Tibial nerve (tissue), 4 donors: Measurements from ENCODE around the gene SPR. TPM values are rescaled to one million over a fixed set of nuclear protein-coding genes. Genes with fewer than 3 reads are reported as not detected.

ENCODE experiments used
- DNase-seq, 2 donors: peaks; one replicate each; pipeline ENCODE4 v3.0.0-alpha.2; 2019; ENCODE audit warnings: low spot score in 2 of 2
- H3K27ac ChIP-seq, 4 donors: fragments of 200-600 bp; sonication (generic) in 3 of 4; one replicate each; pipeline ENCODE4 v1.5.1; 2017 to 2019; ENCODE audit warnings: mild to moderate bottlenecking in 1 of 4
- H3K27me3 ChIP-seq, 2 donors: fragments of 200-600 bp; sonication (generic) in 1 of 2; one replicate each; pipeline versions ENCODE4 v1.5.1 to v1.6.0; 2017 to 2019
- H3K36me3 ChIP-seq, 3 donors: fragments of 200-600 bp; sonication (generic); one replicate each; pipeline ENCODE4 v1.5.1; 2018 to 2019
- H3K4me1 ChIP-seq, 4 donors: fragments of 200-600 bp; sonication (generic) in 3 of 4; one replicate each; pipeline ENCODE4 v1.5.1; 2017 to 2019
- H3K4me3 ChIP-seq, 4 donors: fragments of 200-600 bp; sonication (generic) in 3 of 4; one replicate each; pipeline ENCODE4 v1.5.1; 2017 to 2019; ENCODE audit warnings: mild to moderate bottlenecking in 1 of 4, moderate library complexity in 1 of 4
- H3K9me3 ChIP-seq, 4 donors: fragments of 200-600 bp; sonication (generic) in 3 of 4; one replicate each; pipeline ENCODE4 v1.5.1; 2017 to 2019
- EP300 ChIP-seq, 2 donors: sonication (generic); formaldehyde crosslinking; IDR thresholded peaks; one replicate each; pipeline ENCODE4 v1.6.1; 2017; ENCODE audit warnings: antibody characterized with exemption in 2 of 2, mild to moderate bottlenecking in 1 of 2
- POLR2A ChIP-seq, 2 donors: fragments of 450-650 bp; IDR thresholded peaks; one replicate each; pipeline ENCODE4 v1.6.1; 2017; ENCODE audit warnings: antibody characterized with exemption in 2 of 2, mild to moderate bottlenecking in 2 of 2, moderate library complexity in 2 of 2
- WGBS, 2 donors: methylation state at CpG; one replicate each; pipeline ENCODE4 v1.1.5; 2018; 5-methylcytosine and 5-hydroxymethylcytosine counted together
- total RNA-seq, 4 donors: library from RNA; depleted of rRNA; stranded (reverse); fragments of >200 nt; gene quantifications; one replicate each; pipeline ENCODE4 v1.1.0, GENCODE V29; 2016
- TF ChIP-seq, protein P1 (sequence below), 5 experiments: fragments of 200-600 bp in 3 of 5; fragments of 450-650 bp in 2 of 5; sonication (generic) in 3 of 5; IDR thresholded peaks; one replicate each; pipeline ENCODE4 v1.5.1; 2016 to 2019; ENCODE audit warnings: antibody characterized with exemption in 5 of 5, mild to moderate bottlenecking in 3 of 5, moderate library complexity in 2 of 5

The SPR gene
- total RNA-seq, 4 donors from 2014 or later: 22.0 to 33.3 (median 27.1) TPM

DNA sequence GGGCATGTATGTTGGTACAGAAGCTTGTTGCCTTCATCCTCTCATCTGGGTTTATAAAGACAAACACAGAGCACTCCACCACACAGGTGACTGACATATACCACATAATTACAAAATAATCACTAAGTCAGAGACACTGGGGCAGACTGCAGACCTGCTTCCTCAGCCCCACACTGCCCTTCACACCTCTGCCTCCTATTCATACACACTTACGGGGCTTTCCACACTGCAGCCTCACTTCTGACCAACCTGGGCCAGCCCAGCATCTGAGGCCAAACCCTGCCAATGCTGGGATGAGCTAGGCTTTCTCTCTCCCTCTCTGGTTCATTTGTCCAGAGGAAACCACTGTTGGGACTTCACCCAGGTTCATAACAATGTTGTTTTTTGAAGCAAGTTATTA lies 34.6 kb downstream of the SPR start:
- H3K27ac ChIP-seq: no peak overlapping the region
- DNase-seq: no peak
- no peaks in the 10 kb centered on the region for H3K9me3 ChIP-seq
- peaks cover 5 to 99% of the 10 kb centered on the region in 2 donors for H3K27me3 ChIP-seq
- 89 to 100% methylated on average over 1 of the region's 1 CpG for WGBS, 2 donors
- H3K4me1 ChIP-seq: peaks cover 0 to 59% (median 33%) of the 10 kb centered on the region in 4 donors
- TF ChIP-seq POLR2A (IDR thresholded peaks at IDR 0.05): no peak
- TF ChIP-seq, protein P1, sequence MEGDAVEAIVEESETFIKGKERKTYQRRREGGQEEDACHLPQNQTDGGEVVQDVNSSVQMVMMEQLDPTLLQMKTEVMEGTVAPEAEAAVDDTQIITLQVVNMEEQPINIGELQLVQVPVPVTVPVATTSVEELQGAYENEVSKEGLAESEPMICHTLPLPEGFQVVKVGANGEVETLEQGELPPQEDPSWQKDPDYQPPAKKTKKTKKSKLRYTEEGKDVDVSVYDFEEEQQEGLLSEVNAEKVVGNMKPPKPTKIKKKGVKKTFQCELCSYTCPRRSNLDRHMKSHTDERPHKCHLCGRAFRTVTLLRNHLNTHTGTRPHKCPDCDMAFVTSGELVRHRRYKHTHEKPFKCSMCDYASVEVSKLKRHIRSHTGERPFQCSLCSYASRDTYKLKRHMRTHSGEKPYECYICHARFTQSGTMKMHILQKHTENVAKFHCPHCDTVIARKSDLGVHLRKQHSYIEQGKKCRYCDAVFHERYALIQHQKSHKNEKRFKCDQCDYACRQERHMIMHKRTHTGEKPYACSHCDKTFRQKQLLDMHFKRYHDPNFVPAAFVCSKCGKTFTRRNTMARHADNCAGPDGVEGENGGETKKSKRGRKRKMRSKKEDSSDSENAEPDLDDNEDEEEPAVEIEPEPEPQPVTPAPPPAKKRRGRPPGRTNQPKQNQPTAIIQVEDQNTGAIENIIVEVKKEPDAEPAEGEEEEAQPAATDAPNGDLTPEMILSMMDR (IDR thresholded peaks at IDR 0.05): no peak
- no peaks in the 10 kb centered on the region for H3K36me3 ChIP-seq
- H3K4me3 ChIP-seq: no peak overlapping the region

DNA sequence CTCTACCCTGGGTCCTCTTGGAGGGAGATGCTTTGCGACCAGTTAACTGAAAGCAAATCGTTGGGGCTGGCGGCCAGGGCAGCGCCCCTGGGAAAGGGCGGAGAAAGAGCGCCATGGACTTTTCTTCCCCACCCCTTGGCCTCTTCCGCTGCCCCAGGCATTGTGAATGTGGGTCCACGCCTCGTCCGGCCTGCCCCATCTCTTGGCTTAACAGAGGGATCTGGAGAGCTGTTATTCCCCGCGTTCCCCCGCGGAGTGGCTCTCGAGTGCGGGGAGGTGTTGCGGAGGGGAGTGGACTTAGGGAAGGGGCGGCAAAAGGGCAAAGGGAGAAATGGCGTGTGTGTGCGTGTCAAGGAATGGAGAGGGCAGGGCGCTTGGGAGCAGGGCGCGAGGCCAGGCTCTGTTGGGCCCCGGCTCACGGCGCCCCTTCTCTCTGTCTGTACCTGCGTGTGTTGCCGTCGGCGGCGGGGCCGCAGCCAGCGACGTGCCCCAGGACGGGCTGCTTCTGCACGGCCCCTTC lies 36.7 kb downstream of the SPR start:
- peaks cover 3 to 100% of the 10 kb centered on the region in 2 donors for H3K27me3 ChIP-seq

DNA sequence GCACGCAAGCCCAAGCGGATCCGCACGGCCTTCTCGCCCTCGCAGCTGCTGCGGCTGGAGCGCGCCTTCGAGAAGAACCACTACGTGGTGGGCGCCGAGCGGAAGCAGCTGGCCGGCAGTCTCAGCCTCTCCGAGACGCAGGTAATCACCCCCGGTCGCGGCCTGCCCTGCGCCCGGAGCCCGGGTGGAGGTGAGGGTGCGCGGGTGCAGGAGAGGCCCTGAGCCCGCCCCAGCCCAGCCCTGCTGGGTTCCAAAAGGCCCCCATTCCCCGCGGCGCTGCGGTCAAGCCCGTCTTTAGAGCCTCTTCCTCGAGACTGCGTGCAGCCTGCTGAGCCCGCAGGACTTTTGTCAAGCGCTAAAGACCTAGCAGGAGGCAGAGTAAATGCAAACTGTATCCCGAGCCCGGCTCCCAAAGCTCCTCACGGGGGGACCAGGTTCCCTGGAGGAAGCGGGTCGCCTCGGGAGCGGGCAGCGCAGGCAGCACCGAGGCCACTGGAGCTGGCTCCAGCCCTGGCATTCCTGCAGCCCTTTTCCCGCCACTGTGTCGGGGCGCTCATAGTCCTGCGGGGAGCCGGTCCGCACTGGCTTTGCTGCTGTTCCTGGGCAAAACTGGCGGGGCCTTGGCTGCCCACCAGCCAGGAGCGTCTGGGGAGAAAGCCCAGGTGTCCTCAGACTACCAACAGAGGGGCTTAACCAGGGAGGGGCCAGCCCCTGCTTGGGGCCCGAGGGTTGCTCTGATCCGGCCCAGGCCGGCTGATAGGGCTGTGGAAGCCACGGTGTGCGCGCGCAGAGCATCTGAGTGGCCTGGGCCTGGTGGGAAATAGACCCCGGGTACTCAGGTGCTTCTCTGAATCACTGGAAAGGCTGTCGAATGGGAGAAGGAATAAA lies 37.4 kb downstream of the SPR start:
- H3K9me3 ChIP-seq: no peaks in the 10 kb centered on the region
- no peak for DNase-seq
- TF ChIP-seq, protein P1 (IDR thresholded peaks at IDR 0.05): no peak
- TF ChIP-seq EP300 (IDR thresholded peaks at IDR 0.05) (no peak), POLR2A (IDR thresholded peaks at IDR 0.05) (no peak)
- no peaks in the 10 kb centered on the region for H3K36me3 ChIP-seq
- peaks cover 0 to 99% of the 10 kb centered on the region in 2 donors for H3K27me3 ChIP-seq
- 2 to 6% methylated on average over 20 to 48 of the region's 61 CpGs for WGBS, 2 donors
- peak overlapping the region in 1 of 4 donors; percentile 12 for H3K4me3 ChIP-seq
- no peak overlapping the region for H3K27ac ChIP-seq
- peaks cover 0 to 37% (median 16%) of the 10 kb centered on the region in 4 donors for H3K4me1 ChIP-seq

More for the DNA sequence above, 36.7 kb downstream of the SPR start:
- Histone ChIP-seq H3K9me3 (no peaks in the 10 kb centered on the region), H3K4me3 (no peak overlapping the region), H3K27ac (no peak overlapping the region), H3K4me1 (peaks cover 0 to 38% (median 16%) of the 10 kb centered on the region in 4 donors), H3K36me3 (no peaks in the 10 kb centered on the region)
- no peak for DNase-seq
- TF ChIP-seq EP300 (IDR thresholded peaks at IDR 0.05): no peak
- no peak for TF ChIP-seq POLR2A (IDR thresholded peaks at IDR 0.05)
- TF ChIP-seq, protein P1 (IDR thresholded peaks at IDR 0.05): no peak
- WGBS, 2 donors: 3 to 4% methylated on average over 36 of the region's 36 CpGs

- H3K27me3 ChIP-seq: peaks cover 0 to 98% of the 10 kb centered on the region in 2 donors
- WGBS, 2 donors: 7 to 10% methylated on average over 26 of the region's 26 CpGs
- no peak for DNase-seq
These were observed 38.2 kb downstream of the SPR start for GRCh38 chr2:72925328-72925943.

More at GRCh38 chr2:72925328-72925943, 38.2 kb downstream of the SPR start:
- no peak overlapping the region for H3K4me3 ChIP-seq
- no peak for TF ChIP-seq EP300 (IDR thresholded peaks at IDR 0.05)
- TF ChIP-seq POLR2A (IDR thresholded peaks at IDR 0.05): no peak
- TF ChIP-seq, protein P1 (IDR thresholded peaks at IDR 0.05): no peak
- H3K4me1 ChIP-seq: peaks cover 0 to 29% (median 8%) of the 10 kb centered on the region in 4 donors
- no peaks in the 10 kb centered on the region for H3K9me3 ChIP-seq
- H3K36me3 ChIP-seq: no peaks in the 10 kb centered on the region
- no peak overlapping the region for H3K27ac ChIP-seq
